ENCODE results near the gene GABRG2. TPM values are rescaled to one million over a fixed set of nuclear protein-coding genes. Genes with fewer than 3 reads are reported as not detected.

Gene GABRG2
- total RNA-seq, result not detected in 2 replicates

DNA sequence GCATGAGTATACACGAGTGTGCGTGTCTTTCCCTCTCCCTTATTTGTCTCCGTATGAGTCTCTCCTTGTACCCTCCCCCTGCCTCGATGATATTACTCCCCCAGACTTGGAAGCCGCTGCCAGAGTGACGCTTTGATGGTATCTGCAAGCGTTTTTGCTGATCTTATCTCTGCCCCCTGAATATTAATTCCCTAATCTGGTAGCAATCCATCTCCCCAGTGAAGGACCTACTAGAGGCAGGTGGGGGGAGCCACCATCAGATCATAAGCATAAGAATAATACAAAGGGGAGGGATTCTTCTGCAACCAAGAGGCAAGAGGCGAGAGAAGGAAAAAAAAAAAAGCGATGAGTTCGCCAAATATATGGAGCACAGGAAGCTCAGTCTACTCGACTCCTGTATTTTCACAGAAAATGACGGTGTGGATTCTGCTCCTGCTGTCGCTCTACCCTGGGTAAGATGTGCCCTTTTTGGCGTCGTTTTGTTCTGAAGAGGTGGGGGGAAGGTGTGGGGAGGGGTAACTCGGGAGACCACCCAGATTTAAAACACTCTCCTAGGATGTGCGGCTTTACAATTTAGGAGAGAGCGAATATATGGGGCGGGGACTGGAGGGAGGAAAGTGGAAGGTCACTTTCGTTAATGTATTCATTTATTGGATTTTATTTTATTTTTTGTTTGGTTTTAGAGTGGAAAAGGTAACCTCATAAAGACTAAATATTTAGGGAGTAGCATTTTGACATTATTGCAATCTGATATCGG lies at the start of gene GABRG2:
Gene GABRG2, plus strand, starts transcription at position 119 of the 757 bp plus-strand sequence. Its CDS starts 227 bp downstream, at position 346.

Other genes starting within 250 kb of the GABRG2 start
- gene GABRA1, start 219.7 kb upstream of the GABRG2 start, total RNA-seq, result not detected in 2 replicates

Data from cardiac atrium fibroblast (primary cell).